GM21717 (cell line): Measurements from ENCODE around the gene BDH2.

Source experiments
- ATAC-seq: cut with Tn5 transposase; IDR thresholded peaks from one replicate; pipeline ENCODE4 v1.9.1; 2021; ENCODE audit warnings: mild to moderate bottlenecking, moderate library complexity; ENCODE audit not compliant: unreplicated experiment

Gene BDH2

DNA sequence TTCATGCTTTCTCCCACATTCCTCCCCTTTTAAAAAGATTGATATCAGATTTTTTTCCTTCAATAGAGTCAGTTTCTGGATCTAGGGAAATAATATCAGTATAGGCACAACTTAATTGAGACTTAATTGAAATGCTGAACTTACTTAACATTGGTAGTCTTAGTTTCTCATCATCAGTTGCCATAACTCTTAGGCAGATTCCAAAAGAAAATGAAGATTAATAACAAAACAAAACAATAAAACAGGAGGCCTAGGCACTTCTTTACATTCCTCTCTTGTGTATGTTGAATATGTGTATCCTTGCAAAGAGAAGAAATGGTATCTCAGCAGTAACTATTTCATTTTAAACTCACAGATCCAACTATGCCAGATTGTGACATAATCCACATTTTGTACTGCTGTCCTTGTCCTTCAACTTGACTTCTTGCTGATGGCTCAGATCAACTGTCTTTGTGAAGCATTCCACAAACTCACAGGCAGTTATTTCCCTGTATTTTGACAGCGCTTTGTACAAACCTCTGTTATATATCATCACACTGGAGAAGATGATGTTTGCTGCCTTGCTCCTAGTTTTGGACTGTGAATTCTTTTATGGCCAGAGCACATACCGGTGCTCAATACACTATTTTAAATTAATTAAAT, 14.0 kb downstream of the BDH2 start:
- no peak for ATAC-seq

DNA sequence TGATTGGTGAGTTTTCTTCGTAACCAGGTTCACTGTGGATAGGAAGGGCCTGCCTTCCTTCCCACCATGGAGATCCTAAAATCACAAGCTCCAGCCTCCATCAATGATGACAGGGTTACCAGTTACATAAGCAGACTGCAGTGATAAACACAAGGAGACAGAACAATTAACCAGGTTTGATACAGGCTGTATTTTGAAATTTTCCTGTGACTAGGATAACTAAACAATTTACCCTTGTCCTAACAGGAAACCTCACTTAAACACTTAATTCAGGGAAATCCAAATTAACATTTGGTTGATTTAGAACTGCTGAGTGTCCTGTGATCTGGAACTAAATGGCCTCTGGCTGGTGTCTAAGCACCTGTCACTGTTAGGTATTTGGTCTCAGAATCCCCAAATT, 20.0 kb downstream of the BDH2 start:
- no peak for ATAC-seq

DNA sequence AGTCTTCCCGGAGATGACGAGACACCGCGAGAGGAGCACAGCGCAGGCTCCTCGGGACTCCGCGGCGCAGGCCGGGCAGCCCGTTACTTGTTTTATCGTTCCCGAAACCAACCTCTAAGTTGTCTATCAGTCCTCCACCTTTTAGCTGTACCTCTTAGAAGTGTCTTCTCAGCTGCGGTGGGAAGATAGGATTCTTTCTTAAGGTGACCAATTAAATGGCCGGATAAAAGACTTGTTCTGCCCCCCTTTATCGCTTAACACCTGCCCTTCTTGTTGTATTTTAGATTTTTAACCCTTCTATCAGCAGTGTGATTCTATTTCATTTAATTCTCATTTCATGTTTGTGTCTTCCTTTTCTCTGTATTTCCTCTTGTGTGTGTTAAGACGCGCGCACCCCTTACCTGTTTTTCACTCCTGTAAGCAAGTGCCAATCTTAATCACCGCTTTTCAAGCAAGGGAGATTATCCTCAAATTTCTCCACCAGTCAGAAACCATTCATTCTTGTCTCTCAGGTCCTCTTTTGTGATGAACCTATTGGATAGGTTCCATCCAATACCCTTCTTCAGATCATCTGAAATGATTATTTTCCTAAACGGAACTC, 22.8 kb downstream of the BDH2 start, which contains the start of gene SLC9B2:
Gene SLC9B2, minus strand, starts transcription at position 15 of the 601 bp plus-strand sequence. CDS start 9,211 bp downstream, outside the sequence.
- peak; percentile 50 for ATAC-seq

DNA sequence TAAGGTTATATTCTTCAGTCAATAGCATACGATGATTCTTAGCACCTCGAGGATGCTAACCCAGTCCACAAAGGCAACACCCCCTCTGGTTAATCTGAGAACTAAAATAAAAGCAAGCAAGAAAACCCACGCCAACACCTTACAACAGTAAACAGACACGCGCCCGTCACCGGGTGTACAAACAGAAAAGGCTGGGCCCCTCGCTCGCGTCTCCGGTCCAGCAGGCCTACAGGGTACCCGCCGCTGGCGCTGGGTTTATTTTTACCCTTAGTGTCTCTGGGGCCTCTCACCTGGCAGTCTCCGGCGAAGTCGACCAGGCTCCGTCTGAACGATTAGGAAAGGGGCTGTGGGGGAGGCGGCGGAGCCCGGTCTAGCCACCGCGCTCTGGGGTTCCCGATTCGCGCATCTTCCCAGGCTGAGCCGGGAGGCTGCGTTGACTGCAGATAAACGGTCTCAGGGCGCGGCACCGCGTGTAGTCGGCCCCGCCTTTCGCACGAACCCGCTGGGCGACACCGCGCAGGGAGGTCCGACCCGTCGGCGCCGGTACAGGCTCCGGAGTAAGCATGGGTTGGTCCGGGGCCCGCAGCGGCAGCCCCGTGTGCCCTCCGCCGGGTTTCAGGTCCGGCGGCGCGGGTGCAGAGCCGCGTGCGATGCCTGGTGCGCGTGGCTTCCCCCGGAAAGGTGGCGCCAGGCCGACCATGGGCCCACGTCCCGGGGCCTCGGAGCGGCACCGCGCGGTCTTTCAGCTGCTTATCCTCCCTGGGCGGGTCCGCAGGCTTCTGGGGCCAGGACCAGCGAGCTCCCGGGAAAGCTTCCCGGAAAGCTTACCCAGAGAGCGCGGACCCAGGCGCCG, 23.5 kb downstream of the BDH2 start:
- peak; percentile 61 for ATAC-seq

DNA sequence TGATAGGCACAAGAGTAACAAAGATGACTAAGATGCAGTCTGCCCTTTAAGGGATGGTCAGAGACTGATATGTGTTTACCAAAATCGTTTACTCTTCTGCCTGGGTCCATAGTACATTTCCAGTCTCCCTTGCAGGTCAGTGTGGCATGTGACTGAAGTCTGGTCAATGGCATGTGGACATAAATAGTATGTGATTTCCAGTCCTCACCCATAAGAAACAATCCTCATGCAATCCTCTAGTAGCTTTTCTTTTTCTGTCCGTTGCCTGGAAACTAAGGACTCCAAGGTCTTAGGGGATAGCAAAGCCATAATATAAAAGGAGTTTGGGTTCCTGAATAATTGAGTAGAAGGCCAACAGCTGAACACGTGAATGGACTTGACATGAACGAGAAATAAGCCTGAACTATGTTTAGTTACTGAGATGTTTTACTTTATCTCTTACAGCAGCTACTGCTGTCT, 24.2 kb downstream of the BDH2 start:
- no peak for ATAC-seq

DNA sequence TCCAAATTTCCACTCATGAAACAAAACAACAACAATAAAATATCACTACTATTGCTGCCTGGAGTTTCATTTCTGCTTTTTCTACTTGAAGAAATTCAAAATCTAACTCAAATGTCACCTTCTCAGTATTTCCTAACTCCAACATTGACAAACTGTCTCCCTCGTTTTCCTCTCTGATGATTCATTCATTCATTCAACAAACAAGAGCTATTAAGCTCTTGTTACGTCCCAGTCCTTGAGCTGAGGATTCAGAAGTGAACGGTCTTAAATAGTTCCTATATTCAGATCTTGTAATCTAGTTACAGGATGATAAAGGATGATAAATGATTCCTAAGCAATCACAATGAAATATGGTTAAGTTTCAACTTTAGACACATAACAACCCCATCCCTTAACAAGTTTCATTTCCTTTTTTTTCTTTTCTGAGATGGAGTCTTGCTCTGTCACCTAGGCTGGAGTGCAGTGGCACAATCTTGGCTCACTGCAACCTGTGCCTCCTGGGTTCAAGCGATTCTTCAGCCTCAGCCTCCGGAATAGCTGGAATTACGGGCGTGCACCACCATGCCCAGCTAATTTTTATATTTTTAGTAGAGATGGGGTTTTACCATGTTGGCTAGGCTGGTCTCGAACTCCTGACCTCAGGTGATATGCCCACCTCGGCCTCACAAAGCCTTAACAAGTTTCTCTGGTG, 24.7 kb downstream of the BDH2 start:
- peak; percentile 39 for ATAC-seq

DNA sequence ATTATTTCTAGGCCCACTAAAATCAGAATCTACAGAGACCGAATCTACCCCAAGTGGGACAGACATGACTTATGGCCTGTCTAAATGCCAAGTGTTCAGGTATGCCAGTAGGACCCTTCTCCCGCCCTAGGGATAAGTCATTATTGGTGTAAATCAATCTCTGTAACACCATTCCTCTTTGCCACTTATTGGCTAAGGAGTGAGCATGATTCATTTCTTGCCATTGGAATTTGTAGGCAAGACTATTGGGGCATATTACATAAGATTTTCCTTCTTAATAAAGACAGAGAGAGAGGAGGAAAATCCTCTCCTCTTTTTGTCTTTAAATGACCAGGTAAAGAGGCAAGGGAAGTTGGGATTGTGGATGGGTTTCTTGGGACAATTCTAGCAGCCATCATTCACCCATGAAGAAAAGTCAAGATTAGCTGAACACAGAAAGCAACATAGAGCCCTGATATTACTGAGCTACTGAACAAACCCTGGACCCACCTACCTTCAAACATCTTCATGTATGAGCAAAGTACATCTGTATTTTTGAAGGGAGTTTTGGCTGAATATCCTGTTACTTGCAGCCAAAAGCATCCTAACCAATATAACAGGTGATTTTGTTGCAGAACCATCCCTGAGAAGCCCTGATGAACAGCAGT, 25.7 kb downstream of the BDH2 start:
- ATAC-seq, result no peak

DNA sequence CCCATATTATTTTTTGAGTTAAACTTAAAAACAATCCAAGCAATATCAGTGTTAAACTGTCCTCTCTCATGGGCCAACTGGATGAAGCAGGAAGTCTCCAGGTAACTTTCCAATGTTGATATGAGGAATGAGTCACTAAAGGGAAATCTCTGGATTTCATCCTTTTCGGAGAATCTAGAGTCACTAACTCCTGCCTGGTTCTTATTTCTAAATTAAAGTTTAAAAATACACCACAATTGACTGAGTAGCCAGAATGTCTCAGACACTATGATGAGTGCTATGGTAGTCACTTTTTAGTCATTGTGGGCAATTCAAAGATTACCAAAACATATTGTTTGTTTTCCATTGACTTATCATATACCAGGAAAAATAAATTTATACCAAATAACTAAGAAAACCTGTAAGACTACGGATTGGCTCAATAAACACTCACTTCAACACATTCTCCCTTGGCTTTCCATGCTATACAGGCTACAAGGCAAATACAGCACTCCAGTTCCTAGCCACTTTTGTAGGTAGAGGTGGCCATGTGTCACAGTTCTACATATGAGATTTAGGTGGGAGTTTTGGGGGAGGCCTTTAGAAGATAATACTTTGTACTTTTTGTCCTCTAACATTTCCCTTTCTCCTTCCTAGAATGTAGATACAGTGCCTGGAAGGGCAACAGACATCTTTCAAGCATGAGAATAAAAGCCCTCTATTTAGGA, 31.6 kb downstream of the BDH2 start:
- ATAC-seq, result no peak

DNA sequence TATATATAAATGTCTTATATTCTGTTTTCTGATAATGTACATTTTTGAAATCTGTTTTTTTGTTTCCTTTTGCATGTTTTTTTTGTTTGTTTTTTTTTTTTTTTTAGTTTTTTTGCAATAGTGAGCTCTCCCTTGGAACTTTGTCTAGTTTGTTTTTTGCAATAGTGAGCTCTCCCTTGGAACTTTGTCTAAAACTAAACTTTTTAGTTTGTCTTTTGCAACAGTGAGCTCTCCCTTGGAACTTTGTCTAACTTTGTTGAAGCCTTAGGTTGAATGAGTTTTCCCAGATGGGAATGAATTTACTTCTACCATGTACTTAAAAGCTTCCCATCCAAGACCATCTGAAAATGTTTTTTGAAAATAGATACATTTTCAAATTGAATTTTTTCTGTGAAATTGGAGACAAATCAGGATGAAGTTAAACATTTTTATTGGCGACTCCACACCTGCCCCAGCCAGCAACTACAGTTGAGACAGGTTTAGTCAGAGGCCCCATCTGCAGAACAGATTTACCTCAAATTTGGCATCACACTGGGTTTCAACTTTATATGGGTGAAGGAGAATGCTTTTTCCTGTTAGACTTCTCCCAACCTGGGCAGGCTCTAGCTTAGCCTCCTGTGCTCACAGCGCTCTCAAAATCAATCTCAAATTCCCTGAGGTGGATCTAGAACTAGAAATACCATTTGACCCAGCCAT, 39.0 kb downstream of the BDH2 start:
- ATAC-seq, result no peak

DNA sequence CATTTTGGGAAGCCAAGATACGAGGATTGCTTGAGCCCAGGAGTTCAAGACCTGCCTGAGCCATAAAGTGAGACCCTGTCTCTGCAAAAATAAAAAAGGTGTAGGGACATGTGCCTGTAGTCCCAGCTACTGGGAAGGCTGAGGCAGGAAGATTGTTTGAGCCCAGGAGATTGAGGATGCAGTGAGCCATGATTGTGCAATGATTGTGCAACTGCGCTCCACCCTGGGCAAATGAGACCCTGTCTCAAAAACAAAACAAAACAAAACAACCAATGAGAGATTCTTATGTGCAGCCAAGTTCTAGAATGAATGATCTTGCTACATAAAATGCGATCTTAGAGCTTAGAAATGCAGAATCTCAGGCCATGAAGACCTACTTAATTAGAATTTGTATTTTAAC, 45.6 kb downstream of the BDH2 start:
- ATAC-seq, result no peak

DNA sequence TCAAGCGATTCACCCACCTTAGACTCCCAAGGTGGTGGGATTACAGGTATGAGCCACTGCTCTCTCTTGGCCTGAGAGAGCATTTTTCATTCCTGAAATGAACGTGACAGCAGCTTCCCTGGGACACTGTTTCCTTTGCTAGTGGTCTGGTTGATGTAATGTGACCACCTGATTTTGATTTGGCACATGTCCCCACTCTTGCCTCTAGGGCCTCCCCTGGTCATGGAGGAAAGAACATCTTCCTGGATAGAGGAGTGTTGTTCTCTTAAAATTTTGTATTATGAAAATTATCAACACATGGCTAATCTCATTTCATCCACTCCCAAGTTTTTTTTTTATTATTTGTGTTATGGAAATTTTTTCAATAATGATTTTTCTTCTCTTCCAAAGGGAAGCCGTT, 46.9 kb downstream of the BDH2 start:
- no peak for ATAC-seq

DNA sequence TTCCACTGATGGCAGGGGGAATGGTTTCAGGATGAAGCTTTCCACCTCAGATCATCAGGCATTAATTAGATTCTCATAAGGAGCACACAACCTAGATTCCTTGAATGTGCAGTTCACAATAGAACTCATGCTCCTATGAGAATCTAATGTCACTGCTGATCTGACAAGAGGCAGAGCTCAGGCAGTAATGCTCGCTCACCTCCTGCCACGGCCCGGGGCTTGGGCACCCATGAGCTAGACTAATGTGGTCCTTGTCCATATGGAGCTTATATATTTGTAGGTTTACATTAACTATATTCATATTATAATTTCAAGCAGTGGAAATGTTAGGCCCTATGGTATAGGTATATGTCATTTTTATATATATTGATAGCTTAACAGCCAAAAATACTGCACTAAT, 47.5 kb downstream of the BDH2 start:
- no peak for ATAC-seq

DNA sequence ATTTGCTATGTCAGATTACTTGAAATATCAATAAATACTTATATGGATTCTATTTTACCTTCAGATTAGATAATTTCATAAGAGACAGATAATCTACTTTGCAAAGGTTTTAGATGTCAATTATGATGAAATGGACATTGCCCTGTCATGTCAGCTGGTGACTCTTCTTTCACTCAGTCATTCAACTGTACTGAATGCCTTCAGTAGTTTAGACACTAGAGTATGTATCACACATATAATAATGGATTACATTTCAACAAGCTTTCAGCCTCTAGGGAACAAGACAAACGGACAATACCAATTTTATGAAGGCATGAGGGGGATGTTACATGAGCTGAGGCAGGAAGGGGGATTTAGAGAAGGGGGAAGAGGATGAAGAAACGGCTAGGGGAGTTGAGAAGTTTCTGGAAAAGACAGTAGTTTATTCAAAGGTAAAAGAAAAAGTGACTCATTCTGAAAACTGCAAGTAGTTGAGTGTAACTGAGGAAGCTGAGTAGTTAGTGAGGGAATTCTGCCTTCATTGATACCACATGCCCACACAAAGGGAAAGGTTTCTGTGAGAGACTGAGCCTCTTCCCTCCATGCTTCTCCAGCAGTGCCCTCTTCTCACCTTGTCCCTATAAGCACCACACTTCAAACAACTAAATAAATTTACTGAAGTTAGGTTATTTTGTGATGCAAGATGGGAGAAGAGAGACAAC, 48.7 kb downstream of the BDH2 start:
- no peak for ATAC-seq

DNA sequence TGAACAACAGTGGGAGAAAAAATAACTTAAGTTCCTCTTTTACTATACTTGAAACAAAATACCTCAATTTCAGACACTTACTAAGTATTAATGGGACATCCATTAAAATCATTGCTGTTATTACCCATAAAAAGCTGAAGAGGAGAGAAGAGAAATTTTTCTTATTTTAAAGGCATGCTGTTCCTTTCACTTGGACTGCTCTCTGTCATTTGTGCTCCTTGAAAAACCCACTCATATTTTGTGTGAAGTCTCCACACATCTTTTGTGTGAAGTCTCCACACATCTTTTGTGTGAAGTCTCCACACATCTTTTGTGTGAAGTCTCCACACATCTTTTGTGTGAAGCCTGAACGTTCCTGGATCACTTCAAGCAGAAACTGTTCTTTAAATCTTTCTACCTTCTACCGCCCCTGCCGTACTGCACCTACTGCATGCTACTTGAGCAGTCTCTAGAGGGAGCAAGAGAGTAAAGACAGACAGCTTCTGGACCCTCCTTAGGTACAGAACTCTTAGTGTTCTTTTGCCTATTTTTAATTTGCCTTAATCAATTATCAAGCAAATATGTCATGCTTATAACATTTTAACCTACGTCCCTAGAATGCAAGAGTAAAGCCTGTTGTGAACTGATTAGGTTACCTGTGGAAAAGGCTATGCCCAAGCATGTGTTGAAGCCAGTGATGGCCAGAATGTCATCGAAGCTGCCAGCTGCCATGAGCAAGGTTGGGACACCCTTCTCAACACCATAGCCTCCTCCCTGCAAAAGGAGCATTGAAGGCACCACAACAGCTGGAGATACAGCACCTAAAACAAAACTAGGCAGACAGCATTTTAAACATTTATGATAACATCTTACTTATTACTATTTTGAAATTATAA, 53.0 kb downstream of the BDH2 start:
- ATAC-seq, result peak; percentile 96

DNA sequence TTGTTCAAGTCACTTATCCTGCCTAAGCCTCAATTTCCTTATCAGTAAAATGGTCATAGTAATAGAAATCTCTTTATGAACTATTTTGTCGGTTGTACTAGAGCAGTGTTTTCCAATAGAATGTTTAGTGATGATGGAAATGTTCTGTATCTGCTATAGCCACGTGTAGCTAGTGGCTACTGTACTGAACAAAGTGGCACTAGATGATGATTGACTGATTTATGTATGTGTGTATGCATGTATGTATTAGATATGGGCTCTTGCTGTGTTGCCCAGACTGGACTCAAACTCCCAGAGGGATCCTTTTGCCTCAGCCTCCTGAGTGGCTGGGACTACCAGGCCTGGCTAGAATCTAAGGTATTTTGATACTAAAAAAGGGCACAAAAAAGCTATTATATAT, 55.5 kb downstream of the BDH2 start:
- no peak for ATAC-seq

DNA sequence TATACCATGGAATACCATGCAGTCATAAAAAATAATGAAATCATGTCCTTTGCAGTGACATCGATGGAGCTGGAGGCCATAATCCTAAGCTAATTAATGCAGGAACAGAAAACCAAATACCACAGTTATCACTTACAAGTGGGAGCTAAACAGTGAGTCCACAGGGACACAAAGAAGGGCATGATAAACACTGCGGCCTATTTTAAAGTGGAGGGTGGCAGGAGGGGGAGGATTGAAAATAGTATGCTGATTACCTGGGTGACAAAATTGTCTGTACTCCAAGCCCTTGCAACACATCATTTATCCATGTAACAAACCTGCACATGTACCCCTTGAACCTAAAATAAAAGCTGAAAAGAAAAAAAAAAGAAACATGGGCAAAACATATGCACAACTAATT, 63.5 kb downstream of the BDH2 start:
- ATAC-seq, result no peak

DNA sequence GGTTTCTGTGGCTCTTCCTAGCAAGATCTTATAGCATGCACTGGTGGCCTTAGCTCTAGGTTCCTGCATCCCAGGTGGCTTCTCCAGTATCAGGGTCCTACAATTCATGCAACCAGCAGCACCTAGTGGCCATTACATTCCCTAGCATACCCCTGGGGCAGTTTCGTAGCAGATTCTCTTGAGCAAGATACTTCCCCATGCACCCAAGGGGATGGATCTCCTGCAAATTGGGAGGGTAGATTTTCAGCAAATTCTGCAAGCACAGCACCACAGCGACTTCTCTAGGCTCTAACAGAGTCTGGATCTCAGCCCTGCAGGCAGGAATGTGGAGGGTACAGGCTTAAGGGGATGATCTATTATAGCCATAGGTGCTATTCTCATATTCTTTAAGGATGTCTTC, 67.1 kb downstream of the BDH2 start:
- peak; percentile 58 for ATAC-seq

DNA sequence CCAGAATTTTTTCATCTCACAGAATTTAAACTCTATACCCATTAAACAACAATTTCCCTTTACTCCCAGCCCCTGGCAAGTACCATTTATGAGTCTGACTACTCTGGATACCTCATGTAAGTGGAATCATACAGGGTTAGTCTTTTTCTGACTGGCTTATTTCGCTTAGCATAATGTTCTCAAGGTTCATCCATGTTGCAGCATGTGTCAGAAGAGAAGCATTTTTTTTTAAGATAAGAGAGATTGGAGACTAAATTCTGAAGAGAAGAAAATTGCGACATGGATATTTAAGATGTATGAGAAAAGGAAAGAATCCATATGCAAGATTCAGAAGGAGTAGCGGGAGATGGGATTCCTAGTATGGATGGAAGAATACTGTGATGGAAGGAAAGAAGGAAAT, 68.8 kb downstream of the BDH2 start:
- no peak for ATAC-seq
